RWPE1 (cell line): ENCODE results near the gene GABPB1.
"Not testable (repeated sequence)": the region's sequence is repeated elsewhere in the genome, so short reads cannot be mapped to it uniquely, and the experiment has no call there.

ENCODE experiments used
- CTCF ChIA-PET: fragments of 350-600 bp; sonication (Branson Sonifier 250); formaldehyde crosslinking; extraction: SDS; loops from one replicate; lab custom pipeline; 2021; lab: Yijun Ruan, JAX
- POLR2A ChIA-PET: fragments of 400-600 bp; formaldehyde crosslinking; extraction: SDS; loops from one replicate; lab custom pipeline; 2020; ENCODE audit warnings: antibody characterized with exemption; ENCODE audit not compliant: low non-redundant PET; lab: Yijun Ruan, JAX
- DNase-seq: peaks from one replicate; pipeline ENCODE4 v3.0.0; 2012; ENCODE audit warnings: low spot score
- H3K27ac ChIP-seq: fragments of 450-650 bp; 2 replicates; pipeline ENCODE4 v1.5.1; 2017
- TF ChIP-seq, protein P1 (sequence below): fragments of 450-650 bp; conservative IDR thresholded peaks from 2 replicates; pipeline ENCODE4 v1.5.1; 2017; ENCODE audit warnings: low read depth, mild to moderate bottlenecking

The GABPB1 gene

GRCh38 chr15:50354838-50355618 is at the start of gene GABPB1:
Gene GABPB1, minus strand, starts transcription at chr15:50355198. Its CDS starts 45,400 bp downstream, at chr15:50309798.
- TF ChIP-seq, protein P1, sequence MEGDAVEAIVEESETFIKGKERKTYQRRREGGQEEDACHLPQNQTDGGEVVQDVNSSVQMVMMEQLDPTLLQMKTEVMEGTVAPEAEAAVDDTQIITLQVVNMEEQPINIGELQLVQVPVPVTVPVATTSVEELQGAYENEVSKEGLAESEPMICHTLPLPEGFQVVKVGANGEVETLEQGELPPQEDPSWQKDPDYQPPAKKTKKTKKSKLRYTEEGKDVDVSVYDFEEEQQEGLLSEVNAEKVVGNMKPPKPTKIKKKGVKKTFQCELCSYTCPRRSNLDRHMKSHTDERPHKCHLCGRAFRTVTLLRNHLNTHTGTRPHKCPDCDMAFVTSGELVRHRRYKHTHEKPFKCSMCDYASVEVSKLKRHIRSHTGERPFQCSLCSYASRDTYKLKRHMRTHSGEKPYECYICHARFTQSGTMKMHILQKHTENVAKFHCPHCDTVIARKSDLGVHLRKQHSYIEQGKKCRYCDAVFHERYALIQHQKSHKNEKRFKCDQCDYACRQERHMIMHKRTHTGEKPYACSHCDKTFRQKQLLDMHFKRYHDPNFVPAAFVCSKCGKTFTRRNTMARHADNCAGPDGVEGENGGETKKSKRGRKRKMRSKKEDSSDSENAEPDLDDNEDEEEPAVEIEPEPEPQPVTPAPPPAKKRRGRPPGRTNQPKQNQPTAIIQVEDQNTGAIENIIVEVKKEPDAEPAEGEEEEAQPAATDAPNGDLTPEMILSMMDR: no peak
- ChIA-PET CTCF (no interaction called here), POLR2A (interaction anchor here (0.6 to 0.7 kb wide), 2 partner anchors 9 to 32 kb away, joined by 3 to 4 read pairs; no protein-coding TSS in a partner anchor)
- H3K27ac ChIP-seq: peak within 1 kb of the TSS; percentile 96
- DNase-seq: peak; percentile 92

DNA sequence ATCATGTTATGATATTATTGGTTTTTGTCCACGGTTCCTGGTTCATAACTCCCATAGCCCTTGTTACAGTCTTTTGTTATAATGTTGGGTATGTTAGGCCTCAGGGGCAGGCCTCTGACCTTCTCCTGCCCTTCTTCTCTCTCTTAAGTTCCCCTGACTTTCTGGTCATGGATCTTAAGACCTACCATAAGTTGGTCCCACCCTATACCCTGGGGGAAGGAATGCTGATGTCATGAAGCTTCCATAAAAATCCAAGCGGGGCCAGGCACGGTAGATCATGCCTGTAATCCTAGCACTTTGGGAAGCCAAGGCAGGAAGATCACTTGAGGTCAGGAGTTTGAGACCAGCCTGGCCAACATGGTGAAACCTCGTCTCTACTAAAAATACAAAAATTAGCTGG is 36.6 kb upstream of the GABPB1 start:
- DNase-seq, H3K27ac ChIP-seq, POLR2A ChIA-PET: not testable (repeated sequence)
- CTCF ChIA-PET: interaction anchor here (0.7 kb wide), 1 partner anchor 73 kb away, joined by 4 read pairs; no protein-coding TSS in a partner anchor

DNA sequence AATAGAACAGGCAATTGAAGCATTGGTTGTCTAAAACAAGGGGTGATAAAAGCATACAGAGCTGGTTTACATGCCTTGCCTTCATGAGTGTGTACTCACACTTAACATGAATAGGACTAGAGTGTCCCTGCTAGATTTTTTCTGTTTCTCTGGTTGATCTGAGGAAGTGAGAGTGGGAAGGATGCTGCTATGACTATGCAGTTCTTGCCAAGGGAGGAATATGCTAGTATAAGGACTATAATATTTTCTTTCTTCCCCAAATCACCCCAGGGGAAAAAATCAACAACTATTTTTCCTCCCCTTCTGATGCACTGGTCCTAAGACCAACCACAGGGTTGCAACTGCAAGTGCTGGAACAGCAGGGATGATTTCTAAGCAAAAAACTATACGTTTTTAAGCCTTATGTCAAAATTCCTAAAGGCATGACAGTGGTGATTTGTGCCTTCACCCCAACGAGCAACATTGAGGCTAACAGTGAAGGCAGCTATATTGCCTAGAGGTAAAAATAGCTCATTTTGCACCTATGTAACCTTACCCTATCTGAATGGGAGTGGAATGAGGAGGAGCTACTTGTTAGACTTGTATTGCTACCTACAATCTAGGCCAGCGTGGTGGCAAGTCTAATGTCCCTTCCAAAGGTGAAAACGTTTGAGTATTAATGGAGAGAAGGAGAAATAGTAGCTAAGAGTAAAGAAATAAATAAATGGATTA is 35.7 kb upstream of the GABPB1 start:
- CTCF ChIA-PET: no interaction called here
- no peak for DNase-seq
- H3K27ac ChIP-seq: no peak overlapping the region
- TF ChIP-seq, protein P1: no peak
- POLR2A ChIA-PET: interaction anchor here (0.6 kb wide), 1 partner anchor 12 kb away, joined by 3 read pairs; no protein-coding TSS in a partner anchor

GRCh38 chr15:50382408-50382807 is 27.4 kb upstream of the GABPB1 start:
- CTCF ChIA-PET, H3K27ac ChIP-seq, POLR2A ChIA-PET, DNase-seq: not testable (repeated sequence)

DNA sequence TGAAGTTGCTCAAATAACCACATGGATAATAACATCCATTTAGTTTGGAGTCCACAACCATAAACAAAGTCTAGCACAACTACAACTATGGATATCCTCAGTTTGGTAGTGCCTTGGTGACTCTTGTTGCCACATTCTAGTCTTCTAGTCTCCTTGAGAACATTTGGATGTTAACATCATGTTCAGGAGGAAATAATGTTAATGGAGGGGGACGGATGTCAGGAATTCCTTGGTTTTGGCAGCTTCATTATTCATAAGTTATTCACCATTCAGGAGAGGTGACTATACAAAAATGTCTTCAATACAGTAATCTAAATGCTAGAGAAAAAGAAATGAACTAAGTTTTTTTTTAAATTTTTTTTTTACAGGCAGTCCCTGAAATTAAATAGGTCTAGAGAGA is 26.4 kb upstream of the GABPB1 start:
- no peak for DNase-seq
- CTCF ChIA-PET: no interaction called here
- TF ChIP-seq, protein P1: no peak
- H3K27ac ChIP-seq: no peak overlapping the region
- POLR2A ChIA-PET: no interaction called here

- DNase-seq: no peak
- TF ChIP-seq, protein P1: no peak
- ChIA-PET POLR2A (interaction anchor here (0.6 kb wide), 1 partner anchor 13 kb away, joined by 6 read pairs; no protein-coding TSS in a partner anchor), CTCF (no interaction called here)
- no peak overlapping the region for H3K27ac ChIP-seq
These were observed 25.1 kb upstream of the GABPB1 start for GRCh38 chr15:50380089-50380488.

DNA sequence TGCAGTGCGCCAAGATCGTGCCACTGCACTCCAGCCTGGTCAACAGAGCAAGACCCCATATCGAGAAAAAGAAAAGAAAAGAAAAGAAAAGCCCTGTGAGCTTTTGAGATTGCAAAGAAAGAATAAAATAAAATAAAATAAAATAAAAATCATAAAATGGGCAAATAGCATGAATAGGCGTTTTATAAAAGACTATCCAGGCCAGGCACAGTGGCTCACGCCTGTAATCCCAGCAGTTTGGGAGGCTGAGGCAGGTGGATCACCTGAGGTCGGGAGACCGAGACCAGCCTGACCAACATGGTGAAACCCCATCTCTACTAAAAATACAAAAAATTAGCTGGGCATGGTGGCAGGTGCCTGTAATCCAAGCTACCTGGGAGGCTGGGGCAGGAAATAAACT is 24.4 kb upstream of the GABPB1 start:
- not testable (repeated sequence) for H3K27ac ChIP-seq, DNase-seq
- CTCF ChIA-PET: interaction anchor here (0.6 kb wide), 1 partner anchor 507 kb away, joined by 3 read pairs; no protein-coding TSS in a partner anchor
- POLR2A ChIA-PET: interaction anchor here (0.7 kb wide), 1 partner anchor 11 kb away, joined by 3 read pairs; no protein-coding TSS in a partner anchor
